ENCODE data around the gene GALNT11.
"Not testable (repeated sequence)": the region's sequence is repeated elsewhere in the genome, so short reads cannot be mapped to it uniquely, and the experiment has no call there.

The GALNT11 gene

DNA sequence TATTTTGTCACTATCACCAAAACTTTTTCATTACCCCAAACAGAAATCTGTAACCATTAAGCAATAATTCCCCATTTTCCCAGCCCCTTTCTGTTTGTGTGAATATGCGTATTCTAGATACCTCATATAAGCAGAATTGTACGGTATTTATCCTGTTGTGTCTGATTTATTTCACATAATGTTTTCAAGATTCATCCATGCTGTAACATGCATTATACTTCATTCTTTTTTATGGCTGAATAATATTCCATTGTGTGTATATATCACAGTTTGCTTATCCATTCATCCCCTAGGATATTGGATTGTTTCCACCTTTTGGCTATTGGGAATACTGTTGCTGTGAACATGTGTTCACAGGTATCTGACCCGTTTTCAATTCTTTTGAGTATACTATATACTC is 26.5 kb downstream of the GALNT11 start:
- Histone ChIP-seq H3K4me1 (ENCODE audit: control insufficient read depth in 1 of 2, insufficient read depth in 1 of 2, low read depth in 1 of 2, low read length in 1 of 2) (no peaks in the 10 kb centered on the region), H3K27me3 (no peaks in the 10 kb centered on the region), H3K9me3 (no peaks in the 10 kb centered on the region), H3K4me3 (ENCODE audit: low read depth in 1 of 2, low read length in 1 of 2) (no peak overlapping the region), H3K27ac (no peak overlapping the region), H3K36me3 (no peaks in the 10 kb centered on the region)
- TF ChIP-seq, protein P1, sequence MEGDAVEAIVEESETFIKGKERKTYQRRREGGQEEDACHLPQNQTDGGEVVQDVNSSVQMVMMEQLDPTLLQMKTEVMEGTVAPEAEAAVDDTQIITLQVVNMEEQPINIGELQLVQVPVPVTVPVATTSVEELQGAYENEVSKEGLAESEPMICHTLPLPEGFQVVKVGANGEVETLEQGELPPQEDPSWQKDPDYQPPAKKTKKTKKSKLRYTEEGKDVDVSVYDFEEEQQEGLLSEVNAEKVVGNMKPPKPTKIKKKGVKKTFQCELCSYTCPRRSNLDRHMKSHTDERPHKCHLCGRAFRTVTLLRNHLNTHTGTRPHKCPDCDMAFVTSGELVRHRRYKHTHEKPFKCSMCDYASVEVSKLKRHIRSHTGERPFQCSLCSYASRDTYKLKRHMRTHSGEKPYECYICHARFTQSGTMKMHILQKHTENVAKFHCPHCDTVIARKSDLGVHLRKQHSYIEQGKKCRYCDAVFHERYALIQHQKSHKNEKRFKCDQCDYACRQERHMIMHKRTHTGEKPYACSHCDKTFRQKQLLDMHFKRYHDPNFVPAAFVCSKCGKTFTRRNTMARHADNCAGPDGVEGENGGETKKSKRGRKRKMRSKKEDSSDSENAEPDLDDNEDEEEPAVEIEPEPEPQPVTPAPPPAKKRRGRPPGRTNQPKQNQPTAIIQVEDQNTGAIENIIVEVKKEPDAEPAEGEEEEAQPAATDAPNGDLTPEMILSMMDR (IDR thresholded peaks at IDR 0.05), result no peak

DNA sequence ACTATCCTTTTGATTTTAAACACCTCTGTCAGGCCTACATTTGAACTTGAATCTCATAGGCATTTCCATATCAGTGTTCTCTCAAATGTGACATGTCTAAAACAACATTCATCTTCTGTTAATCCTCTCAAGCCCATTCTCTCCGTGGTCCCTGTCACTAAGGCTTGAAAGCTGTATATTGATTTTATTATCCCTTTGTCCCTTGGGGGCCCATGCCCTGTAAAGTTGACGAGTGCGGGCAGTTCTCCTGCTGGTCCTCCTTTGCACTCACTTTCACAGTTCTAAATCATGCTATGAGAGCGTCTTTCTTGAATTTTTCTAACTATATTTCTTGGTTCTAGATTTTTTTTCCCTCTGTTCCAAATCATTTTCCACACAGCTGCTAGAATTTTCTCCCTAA is 27.3 kb downstream of the GALNT11 start:
- no peak overlapping the region for H3K4me3 ChIP-seq (ENCODE audit: low read depth in 1 of 2, low read length in 1 of 2)
- H3K27me3 ChIP-seq, result no peaks in the 10 kb centered on the region
- H3K4me1 ChIP-seq (ENCODE audit: control insufficient read depth in 1 of 2, insufficient read depth in 1 of 2, low read depth in 1 of 2, low read length in 1 of 2), result no peaks in the 10 kb centered on the region
- TF ChIP-seq, protein P1 (IDR thresholded peaks at IDR 0.05), result no peak
- no peaks in the 10 kb centered on the region for H3K9me3 ChIP-seq
- no peaks in the 10 kb centered on the region for H3K36me3 ChIP-seq
- H3K27ac ChIP-seq, result no peak overlapping the region

DNA sequence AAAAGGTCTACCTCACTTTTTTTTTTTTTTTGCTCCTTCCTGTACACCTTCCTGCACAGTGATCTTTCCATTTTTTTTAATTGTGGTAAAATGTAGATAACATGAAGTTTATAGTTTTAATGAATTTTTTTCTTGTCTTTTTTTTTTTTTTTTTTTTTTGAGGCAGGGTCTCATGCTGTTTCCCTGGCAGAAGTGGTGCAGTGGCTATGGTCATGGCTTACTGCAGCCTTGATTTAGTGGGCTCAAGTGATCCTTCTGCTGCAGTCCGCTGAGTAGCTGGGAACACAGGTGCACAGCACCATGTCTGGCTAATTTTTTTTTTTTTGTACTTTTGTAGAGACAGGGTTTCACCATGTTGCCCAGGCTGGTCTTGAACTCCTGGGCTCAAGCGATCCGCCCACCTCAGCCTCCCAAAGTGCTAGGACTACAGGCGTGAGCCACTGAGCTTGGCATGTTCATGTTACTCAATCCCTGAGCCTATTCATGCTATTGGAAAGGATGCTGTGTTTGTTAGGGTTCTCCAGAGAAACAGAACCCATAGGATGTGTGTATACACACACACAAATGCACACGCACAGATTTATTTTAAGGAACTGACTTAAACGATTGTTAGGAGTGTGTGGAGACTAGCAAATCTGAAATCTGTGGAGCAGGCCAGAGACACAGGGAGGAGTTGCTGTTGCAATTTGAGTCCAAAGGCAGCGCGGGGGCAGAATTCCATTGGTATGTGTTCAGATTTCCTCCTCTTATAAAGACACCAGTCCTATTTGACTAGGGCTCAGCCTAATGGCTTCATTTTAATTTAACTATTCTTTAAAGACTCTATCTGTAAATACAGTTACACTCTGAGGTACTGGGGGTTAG is 29.1 kb downstream of the GALNT11 start:
- no peaks in the 10 kb centered on the region for H3K9me3 ChIP-seq
- TF ChIP-seq, protein P1 (IDR thresholded peaks at IDR 0.05), result no peak
- H3K4me3 ChIP-seq (ENCODE audit: low read depth in 1 of 2, low read length in 1 of 2), result no peak overlapping the region
- no peaks in the 10 kb centered on the region for H3K4me1 ChIP-seq (ENCODE audit: control insufficient read depth in 1 of 2, insufficient read depth in 1 of 2, low read depth in 1 of 2, low read length in 1 of 2)
- H3K36me3 ChIP-seq, result no peaks in the 10 kb centered on the region
- H3K27ac ChIP-seq, result no peak overlapping the region
- H3K27me3 ChIP-seq, result no peaks in the 10 kb centered on the region

DNA sequence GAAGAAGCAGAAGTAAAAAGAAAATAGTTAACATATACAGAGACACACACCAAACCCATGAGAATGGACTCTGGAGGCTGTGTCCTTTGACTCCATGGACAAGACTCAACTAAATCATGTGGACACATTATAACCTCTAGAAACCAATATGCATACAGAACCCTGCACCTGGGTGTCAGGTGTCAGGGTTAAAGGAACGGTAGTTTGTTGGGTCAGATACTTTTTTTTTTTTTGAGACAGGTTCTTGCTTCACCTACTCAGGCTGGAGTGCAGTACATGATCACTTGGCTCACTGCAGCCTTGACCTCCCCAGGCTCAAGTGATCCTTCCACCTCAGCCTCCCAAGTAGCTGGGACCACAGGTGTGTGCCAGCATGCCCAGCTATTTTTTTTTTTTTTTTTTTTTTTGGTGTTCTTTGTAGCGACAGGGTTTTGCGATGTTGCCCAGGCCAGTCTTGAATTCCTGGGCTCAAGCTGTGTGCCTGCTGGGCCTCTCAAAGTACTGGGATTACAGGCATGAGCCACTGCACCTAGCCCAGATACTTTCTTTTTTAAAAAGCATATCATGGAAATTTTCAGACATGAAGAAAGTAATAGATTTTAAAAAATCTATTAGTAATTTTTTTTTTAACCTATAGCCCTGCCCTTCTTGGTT is 31.3 kb downstream of the GALNT11 start:
- TF ChIP-seq, protein P1 (IDR thresholded peaks at IDR 0.05), result no peak
- Histone ChIP-seq H3K27ac (no peak overlapping the region), H3K4me1 (ENCODE audit: control insufficient read depth in 1 of 2, insufficient read depth in 1 of 2, low read depth in 1 of 2, low read length in 1 of 2) (no peaks in the 10 kb centered on the region), H3K36me3 (no peaks in the 10 kb centered on the region), H3K9me3 (no peaks in the 10 kb centered on the region), H3K27me3 (no peaks in the 10 kb centered on the region), H3K4me3 (ENCODE audit: low read depth in 1 of 2, low read length in 1 of 2) (no peak overlapping the region)

DNA sequence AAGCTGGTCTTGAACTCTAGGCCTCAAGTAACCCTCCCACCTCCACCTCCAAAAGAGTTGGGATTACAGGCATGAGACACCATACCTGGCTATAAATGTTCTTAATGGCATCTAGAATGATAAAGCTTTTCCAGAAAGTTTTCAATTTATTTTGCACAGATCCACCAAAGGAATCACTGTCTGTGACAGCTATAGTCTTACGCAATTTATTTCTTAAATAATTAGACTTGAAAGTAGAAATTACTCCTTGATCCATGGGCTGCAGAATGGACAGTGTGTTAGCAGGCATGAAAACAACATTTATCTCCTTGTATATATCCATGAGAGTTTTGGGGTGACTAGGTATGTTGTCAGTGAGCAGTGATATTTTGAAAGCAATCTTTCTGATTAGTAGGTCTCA is 33.8 kb downstream of the GALNT11 start:
- no peaks in the 10 kb centered on the region for H3K9me3 ChIP-seq
- TF ChIP-seq, protein P1 (IDR thresholded peaks at IDR 0.05), result no peak
- no peaks in the 10 kb centered on the region for H3K4me1 ChIP-seq (ENCODE audit: control insufficient read depth in 1 of 2, insufficient read depth in 1 of 2, low read depth in 1 of 2, low read length in 1 of 2)
- H3K27me3 ChIP-seq, result no peaks in the 10 kb centered on the region
- H3K36me3 ChIP-seq, result no peaks in the 10 kb centered on the region
- H3K4me3 ChIP-seq (ENCODE audit: low read depth in 1 of 2, low read length in 1 of 2), result no peak overlapping the region
- no peak overlapping the region for H3K27ac ChIP-seq

DNA sequence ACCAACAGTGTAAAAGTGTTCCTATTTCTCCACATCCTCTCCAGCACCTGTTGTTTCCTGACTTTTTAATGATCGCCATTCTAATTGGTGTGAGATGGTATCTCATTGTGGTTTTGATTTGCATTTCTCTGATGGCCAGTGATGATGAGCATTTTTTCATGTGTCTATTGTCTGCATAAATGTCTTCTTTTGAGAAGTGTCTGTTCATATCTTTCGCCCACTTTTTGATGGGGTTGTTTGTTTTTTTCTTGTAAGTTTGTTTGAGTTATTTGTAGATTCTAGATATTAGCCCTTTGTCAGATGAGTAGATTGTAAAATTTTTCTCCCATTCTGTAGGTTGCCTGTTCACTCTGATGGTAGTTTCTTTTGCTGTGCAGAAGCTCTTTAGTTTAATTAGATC is 35.6 kb downstream of the GALNT11 start:
- H3K27me3 ChIP-seq; H3K9me3 ChIP-seq; H3K4me1 ChIP-seq (ENCODE audit: control insufficient read depth in 1 of 2, insufficient read depth in 1 of 2, low read depth in 1 of 2, low read length in 1 of 2); H3K27ac ChIP-seq; H3K4me3 ChIP-seq (ENCODE audit: low read depth in 1 of 2, low read length in 1 of 2); H3K36me3 ChIP-seq: not testable (repeated sequence)

DNA sequence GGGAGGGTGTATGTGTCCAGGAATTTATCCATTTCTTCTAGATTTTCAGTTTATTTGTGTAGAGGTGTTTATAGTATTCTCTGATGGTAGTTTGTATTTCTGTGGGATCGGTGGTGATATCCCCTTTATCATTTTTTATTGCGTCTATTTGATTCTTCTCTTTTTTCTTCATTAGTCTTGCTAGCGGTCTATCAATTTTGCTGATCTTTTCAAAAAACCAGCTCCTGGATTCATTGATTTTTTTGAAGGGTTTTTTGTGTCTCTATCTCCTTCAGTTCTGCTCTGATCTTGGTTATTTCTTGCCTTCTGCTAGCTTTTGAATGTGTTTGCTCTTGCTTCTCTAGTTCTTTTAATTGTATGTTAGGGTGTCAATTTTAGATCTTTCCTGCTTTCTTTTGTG is 37.7 kb downstream of the GALNT11 start:
- not testable (repeated sequence) for H3K27me3 ChIP-seq; H3K9me3 ChIP-seq; H3K27ac ChIP-seq; H3K4me1 ChIP-seq (ENCODE audit: control insufficient read depth in 1 of 2, insufficient read depth in 1 of 2, low read depth in 1 of 2, low read length in 1 of 2); H3K4me3 ChIP-seq (ENCODE audit: low read depth in 1 of 2, low read length in 1 of 2); H3K36me3 ChIP-seq

DNA sequence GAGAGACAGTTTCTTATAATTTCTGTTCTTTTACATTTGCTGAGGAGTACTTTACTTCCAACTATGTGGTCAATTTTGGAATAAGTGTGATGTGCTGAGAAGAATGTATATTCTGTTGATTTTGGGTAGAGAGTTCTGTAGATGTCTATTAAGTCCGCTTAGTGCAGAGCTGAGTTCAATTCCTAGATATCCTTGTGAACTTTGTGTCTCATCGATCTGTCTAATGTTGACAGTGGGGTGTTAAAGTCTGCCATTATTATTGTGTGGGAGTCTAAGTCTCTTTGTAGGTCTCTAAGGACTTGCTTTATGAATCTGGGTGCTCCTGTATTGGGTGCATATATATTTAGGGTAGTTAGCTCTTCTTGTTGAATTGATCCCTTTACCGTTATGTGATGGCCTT is 38.3 kb downstream of the GALNT11 start:
- not testable (repeated sequence) for H3K4me1 ChIP-seq (ENCODE audit: control insufficient read depth in 1 of 2, insufficient read depth in 1 of 2, low read depth in 1 of 2, low read length in 1 of 2)

More for the DNA sequence above, 38.3 kb downstream of the GALNT11 start:
- not testable (repeated sequence) for H3K36me3 ChIP-seq; H3K9me3 ChIP-seq; H3K4me3 ChIP-seq (ENCODE audit: low read depth in 1 of 2, low read length in 1 of 2); H3K27ac ChIP-seq; H3K27me3 ChIP-seq

All from neutrophil (primary cell).